H1 (cell line): Measurements from ENCODE around the gene ARL3. TPM values are rescaled to one million over a fixed set of nuclear protein-coding genes. Genes with fewer than 3 reads are reported as not detected.

Experiments
- CHD1 ChIP-seq: IDR thresholded peaks from 2 replicates; pipeline ENCODE4 v1.6.1; 2012; ENCODE audit warnings: low read depth, low read length, improper control_type of control experiment
- CTBP2 ChIP-seq: IDR thresholded peaks from 2 replicates; pipeline ENCODE4 v1.7.0; 2011; ENCODE audit warnings: borderline replicate concordance, mild to moderate bottlenecking, moderate library complexity, mixed read lengths, low read length; ENCODE audit not compliant: insufficient read depth, insufficient read length
- SAP30 ChIP-seq: fragments of 300-600 bp; sonication (generic); IDR thresholded peaks from 2 replicates; pipeline ENCODE4 v1.7.1; 2012; ENCODE audit warnings: low read length, moderate library complexity, mild to moderate bottlenecking, inconsistent platforms; ENCODE audit not compliant: insufficient read depth, insufficient replicate concordance
- TAF1 ChIP-seq: IDR thresholded peaks from 2 replicates; pipeline ENCODE4 v1.6.1; 2011; ENCODE audit warnings: mild to moderate bottlenecking, low read depth, low read length
- polyA plus RNA-seq, 7 experiments: library from polyadenylated mRNA; depleted of rRNA in 3 of 7; stranded (reverse) in 5 of 7; unstranded in 2 of 7; fragments of >200 nt in 5 of 7; fragments of 200-250 nt in 2 of 7; gene quantifications; 1 replicate in 5 of 7; 2 replicates in 1 of 7; 4 replicates in 1 of 7; pipeline versions ENCODE4 v1.2.1 to v1.2.3, GENCODE V29; 2011 to 2013; ENCODE audit warnings: missing spikeins in 2 of 7, mixed read lengths in 2 of 7
- total RNA-seq: library from RNA; stranded (reverse); fragmentation: NEBNext Ultra II Directional; extraction: Animal tissue kit (Norgen Biotek cat#: 25700); gene quantifications from 2 replicates; pipeline ENCODE4 v1.2.1, GENCODE V29; 2021
- TF ChIP-seq, protein P1 (sequence below): IDR thresholded peaks from 2 replicates; pipeline ENCODE4 v1.6.1; 2012; ENCODE audit warnings: inconsistent platforms

The ARL3 gene
- total and polyA plus RNA-seq, 2 of the 8 experiments (the other 6 are each of a cell fraction or from before 2014, with no cell fraction given) = 8.8 to 16.2 TPM

- TF ChIP-seq TAF1 (no peak), CTBP2 (no peak), CHD1 (no peak), SAP30 (no peak)
- TF ChIP-seq, protein P1, sequence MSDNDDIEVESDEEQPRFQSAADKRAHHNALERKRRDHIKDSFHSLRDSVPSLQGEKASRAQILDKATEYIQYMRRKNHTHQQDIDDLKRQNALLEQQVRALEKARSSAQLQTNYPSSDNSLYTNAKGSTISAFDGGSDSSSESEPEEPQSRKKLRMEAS = no peak
Observed at GRCh38 chr10:102701796-102702195, 12.4 kb downstream of the ARL3 start (continued).
